AG08395 (cell line): ENCODE measurements around the gene TCF12.

Experiments
- DNase-seq: peaks from one replicate; pipeline ENCODE4 v3.0.0; 2012; ENCODE audit warnings: mixed read lengths, low spot score

TCF12 gene

GRCh38 chr15:56918046-56918938 is at the start of gene TCF12:
Gene TCF12, plus strand, starts transcription at chr15:56918644. Its CDS starts 1,270 bp downstream, at chr15:56919914.
- peak; percentile 93 for DNase-seq

- DNase-seq, result peak; percentile 7
Measured at GRCh38 chr15:56869573-56869972, 48.9 kb upstream of the TCF12 start.

DNA sequence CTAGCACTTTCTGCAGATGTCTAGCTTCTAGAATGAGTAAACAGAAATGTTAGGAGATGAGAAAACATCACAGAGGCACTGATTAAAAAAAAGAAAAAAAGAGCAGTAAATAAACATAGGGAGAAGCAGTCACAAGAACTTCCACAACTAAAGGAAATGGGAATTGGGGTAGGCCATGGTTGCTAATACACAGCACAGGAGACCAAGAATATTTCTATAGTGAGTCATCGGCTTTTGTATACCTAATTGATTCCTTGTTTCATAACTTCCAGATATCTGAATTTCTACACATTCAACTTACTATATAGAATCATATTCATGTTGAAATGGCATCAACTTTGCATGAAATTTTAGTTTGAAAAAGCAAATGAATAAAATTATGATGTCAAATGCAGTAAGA is 47.3 kb upstream of the TCF12 start:
- DNase-seq, result peak; percentile 65

DNA sequence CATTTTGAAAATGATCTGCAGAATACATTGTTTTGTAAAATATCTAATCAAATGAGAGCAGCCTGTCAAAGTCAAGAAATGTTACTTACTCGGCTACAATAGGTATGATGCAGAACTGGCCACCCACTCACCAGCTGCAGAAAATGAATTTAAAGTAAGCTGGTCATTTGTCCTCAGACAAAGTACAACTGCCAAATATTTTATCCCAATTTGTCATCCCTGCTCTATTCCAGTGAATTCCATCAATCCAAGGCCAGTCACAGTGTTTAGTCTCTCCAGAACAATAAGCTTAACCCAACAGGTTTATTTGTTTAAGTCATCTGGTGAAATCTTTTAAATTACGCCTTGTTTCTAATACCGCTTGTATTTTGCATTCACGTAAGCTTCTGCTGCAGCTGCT is 46.6 kb upstream of the TCF12 start:
- no peak for DNase-seq

- no peak for DNase-seq
Measured at GRCh38 chr15:56877255-56877970, 41.0 kb upstream of the TCF12 start.

GRCh38 chr15:56879502-56879901 is 38.9 kb upstream of the TCF12 start:
- no peak for DNase-seq

GRCh38 chr15:56883088-56883487 is 35.4 kb upstream of the TCF12 start:
- no peak for DNase-seq

- DNase-seq, result no peak
Measured at GRCh38 chr15:56886363-56886931, 32.0 kb upstream of the TCF12 start.

DNA sequence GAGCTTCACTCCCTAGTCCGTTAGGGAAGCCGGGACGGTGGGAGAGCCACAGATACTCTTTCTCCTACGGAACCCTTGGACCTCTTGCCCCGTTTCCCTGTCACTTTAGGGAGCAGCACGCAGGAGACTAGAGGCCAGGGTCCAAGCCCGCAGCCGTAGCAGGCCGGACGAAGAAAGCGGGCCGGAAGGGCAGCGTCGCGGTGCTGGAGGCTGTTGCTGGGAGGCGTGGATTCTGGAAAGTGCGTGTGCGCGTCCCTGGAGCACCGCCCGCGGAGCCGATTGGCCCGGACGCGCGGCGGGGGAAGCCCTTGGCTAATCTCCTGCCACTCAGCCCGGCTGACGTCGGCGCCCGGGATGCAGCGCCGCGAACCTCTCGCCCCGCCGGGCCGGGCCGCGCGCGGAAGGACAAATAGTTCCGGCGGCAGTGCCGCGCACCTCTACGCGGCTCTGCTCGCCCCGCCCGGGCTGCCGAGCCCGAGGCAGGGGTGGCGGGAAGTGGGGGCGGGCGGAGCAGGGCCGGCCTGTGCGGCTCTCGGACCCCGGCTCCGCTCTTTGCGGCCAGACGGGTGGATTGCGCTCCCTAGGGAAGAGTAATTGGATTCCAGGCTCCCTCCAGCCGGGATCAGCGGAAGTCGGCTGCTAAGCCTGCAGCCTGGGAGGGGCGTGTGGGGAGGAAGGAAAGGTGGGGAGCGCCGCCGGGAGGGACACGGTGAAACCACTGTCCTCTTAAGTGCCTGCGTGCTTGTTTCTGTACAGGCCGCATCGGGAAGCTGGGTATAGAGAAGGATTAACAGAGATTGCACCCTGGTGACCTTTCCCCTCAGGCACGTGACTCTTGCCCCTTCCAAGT is 31.3 kb upstream of the TCF12 start:
- peak; percentile 97 for DNase-seq

- no peak for DNase-seq
Measured at GRCh38 chr15:56887782-56888438, 30.5 kb upstream of the TCF12 start.

DNA sequence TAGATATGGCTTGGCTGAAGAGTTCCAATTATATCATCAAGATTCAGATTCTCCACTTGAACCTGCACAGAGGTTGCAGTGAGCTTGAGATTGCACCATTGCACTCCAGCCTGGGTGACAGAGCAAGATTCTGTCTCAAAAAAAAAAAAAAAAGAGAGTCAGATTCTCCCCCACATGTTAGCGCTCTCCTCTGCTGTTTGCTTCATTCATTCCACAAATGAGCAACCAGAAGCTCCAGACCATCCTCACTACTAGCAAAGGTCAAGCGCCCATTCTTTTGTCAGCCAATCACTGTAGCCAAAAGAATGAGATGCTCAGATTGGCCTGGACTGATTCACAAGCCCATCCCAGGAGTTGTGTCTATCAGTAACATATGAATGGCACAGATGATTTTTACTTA is 28.4 kb upstream of the TCF12 start:
- no peak for DNase-seq

DNA sequence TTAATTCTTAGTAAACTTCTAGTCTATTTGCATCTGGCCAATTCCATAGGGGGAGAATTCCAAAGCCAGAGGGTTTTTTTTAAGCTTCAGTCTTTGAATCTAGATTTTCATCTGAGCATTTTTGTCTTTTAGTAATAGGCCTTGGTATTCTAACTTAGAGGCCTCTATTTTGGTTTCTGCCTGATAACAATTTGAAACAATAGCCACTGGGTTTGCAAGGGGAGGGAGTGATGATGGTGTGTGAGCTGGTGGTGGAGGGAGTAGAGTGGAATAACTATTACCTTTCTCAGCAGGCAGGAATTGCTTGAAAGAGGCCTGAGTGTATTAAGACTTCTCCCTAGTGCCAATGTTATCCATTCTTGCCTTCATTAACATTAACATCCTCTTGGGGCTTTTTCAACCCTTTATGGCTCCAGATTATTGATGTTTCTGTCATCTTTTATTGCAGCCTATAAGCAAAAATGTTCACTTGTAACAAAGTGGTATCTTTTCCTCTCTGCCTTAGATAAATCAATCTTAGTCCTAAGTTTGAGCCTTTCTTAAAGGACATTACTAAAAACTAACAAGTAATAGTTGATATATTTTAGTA is 26.5 kb upstream of the TCF12 start:
- DNase-seq, result no peak

DNA sequence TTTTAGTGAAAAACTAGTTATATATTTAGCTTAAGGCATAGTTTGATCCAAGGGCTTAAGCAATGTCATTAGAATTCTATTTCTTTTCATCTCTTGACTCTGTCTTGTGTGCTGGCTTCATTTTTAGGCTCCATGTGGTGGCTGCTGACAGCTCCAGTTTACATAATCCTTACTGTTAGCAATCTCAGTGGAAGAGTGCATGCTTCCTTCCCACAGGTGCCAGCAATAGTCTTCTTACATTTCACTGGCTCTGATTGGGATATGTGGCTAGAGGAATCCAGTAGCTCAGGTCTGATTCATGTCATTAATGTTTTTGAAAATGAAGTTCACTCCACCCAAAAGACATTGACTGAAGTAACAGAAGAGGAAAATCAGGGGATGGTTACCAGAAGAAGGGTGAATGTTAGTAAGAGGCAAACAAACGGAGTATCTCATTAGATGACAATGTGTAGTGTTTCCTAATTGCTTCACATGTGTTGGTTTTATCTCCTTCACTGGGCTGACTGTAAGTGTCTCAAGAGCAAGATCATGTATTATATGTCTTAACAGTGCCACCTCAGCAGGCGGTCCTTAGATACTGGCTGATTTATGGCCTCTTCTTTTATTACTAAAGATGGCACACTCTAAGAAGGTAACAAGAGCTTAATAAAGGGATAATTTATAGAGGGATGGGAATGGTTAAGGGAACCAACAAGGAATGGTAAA is 25.6 kb upstream of the TCF12 start:
- DNase-seq, result no peak

GRCh38 chr15:56893364-56893678 is 25.1 kb upstream of the TCF12 start:
- no peak for DNase-seq

- DNase-seq, result no peak
Measured at GRCh38 chr15:56894601-56895000, 23.8 kb upstream of the TCF12 start.

- no peak for DNase-seq
Measured at GRCh38 chr15:56901931-56902330, 16.5 kb upstream of the TCF12 start.

- DNase-seq, result no peak
Measured at GRCh38 chr15:56906766-56907165, 11.7 kb upstream of the TCF12 start.

- no peak for DNase-seq
Measured at GRCh38 chr15:56910801-56911200, 7.6 kb upstream of the TCF12 start.

- DNase-seq, result no peak
Measured at GRCh38 chr15:56913241-56913640, 5.2 kb upstream of the TCF12 start.

GRCh38 chr15:56913670-56914069 is 4.8 kb upstream of the TCF12 start:
- peak; percentile 66 for DNase-seq

DNA sequence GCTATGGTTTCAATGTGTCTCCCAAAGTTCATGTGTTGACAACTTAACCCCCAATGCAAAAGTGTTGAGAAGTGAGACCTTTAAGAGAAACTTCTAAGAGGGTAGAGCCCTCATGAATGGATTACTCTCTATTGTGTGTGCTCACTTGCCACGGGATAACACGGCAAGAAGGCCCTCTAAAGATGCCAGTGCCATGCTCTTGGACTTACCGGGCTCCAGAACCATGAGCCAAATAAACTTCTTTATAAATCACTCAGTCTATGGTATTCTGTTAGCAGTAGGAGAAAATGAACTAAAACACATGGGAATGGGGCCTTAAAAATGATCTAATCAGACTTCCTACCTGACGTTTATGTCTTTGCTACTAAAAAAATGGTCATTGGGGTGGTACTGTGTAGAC is 2.6 kb upstream of the TCF12 start:
- no peak for DNase-seq
